Measurements from ENCODE around the gene ANKRD23. TPM values are rescaled to one million over a fixed set of nuclear protein-coding genes. Genes with fewer than 3 reads are reported as not detected.

ANKRD23 gene
- polyA plus RNA-seq, 1 donor from 2014 or later = 12.1 TPM

DNA sequence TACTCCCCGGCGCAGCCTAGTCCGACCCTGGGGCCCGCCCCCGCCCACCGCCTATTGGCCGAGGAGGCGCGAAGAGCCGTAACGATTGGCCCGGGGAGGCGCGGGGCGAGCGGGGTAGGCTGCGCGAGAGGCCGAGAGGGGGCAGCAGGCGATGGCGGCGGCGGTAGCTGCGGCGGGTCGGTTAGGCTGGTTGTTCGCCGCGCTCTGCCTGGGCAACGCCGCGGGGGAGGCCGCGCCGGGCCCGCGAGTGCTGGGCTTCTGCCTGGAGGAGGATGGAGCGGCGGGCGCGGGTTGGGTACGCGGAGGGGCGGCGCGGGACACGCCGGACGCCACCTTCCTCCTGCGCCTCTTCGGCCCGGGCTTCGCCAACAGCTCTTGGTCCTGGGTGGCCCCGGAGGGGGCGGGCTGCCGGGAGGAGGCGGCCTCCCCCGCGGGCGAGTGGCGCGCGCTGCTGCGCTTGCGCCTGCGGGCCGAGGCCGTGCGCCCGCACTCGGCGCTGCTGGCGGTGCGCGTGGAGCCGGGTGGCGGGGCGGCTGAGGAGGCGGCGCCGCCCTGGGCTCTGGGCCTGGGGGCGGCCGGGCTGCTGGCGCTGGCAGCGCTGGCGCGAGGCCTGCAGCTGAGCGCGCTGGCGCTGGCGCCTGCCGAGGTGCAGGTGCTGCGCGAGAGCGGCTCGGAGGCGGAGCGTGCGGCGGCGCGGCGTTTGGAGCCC is 27.5 kb downstream of the ANKRD23 start, which contains the start of gene CNNM3:
Gene CNNM3 (plus strand): TSS at position 142 of the 709 bp plus-strand sequence. CDS start 10 bp downstream, at position 152.
- Histone ChIP-seq H3K4me3 (ENCODE audit: low read length) (peak within 1 kb of the TSS; percentile 88), H3K27me3 (ENCODE audit: insufficient read depth, low read depth, low read length) (no peaks in the 10 kb centered on the region), H2AFZ (ENCODE audit: low read depth, low read length) (peak within 1 kb of the TSS; percentile 33), H3K9ac (ENCODE audit: low read length) (peak within 1 kb of the TSS; percentile 72), H4K20me1 (ENCODE audit: insufficient read depth) (no peaks in the 10 kb centered on the region), H3F3A (ENCODE audit: insufficient read depth, low read length, poor library complexity, severe bottlenecking) (no peaks in the 10 kb centered on the region), H3K36me3 (ENCODE audit: insufficient read depth, low read length) (no peaks in the 10 kb centered on the region), H3K27ac (ENCODE audit: low read length) (peak within 1 kb of the TSS; percentile 68), H3K4me2 (ENCODE audit: low read length) (peak within 1 kb of the TSS; percentile 99), H3K79me2 (replicated peaks; ENCODE audit: insufficient read depth, low read length) (peaks cover 32% of the 10 kb centered on the region), H3K9me3 (ENCODE audit: low read length) (no peaks in the 10 kb centered on the region), H3K9me2 (ENCODE audit: insufficient read depth, low read length) (no peaks in the 10 kb centered on the region)
- TF ChIP-seq RAD21 (conservative IDR thresholded peaks at IDR 0.05) (peak; percentile 46), EZH2 (IDR thresholded peaks at IDR 0.05; ENCODE audit: borderline replicate concordance, insufficient read depth, low read length, poor library complexity, severe bottlenecking) (no peak), EP300 (conservative IDR thresholded peaks at IDR 0.05; ENCODE audit: poor library complexity, severe bottlenecking) (no peak), POLR2AphosphoS5 (IDR thresholded peaks at IDR 0.05) (peak; percentile 87), TAF1 (IDR thresholded peaks at IDR 0.05; ENCODE audit: low read depth) (peak; percentile 43), MXI1 (conservative IDR thresholded peaks at IDR 0.05; ENCODE audit: poor library complexity, severe bottlenecking) (no peak), CTCF (IDR thresholded peaks at IDR 0.05; ENCODE audit: poor library complexity, severe bottlenecking) (peak; percentile 79), SMC3 (conservative IDR thresholded peaks at IDR 0.05; ENCODE audit: poor library complexity) (peak; percentile 62)
- TF ChIP-seq, protein P1, sequence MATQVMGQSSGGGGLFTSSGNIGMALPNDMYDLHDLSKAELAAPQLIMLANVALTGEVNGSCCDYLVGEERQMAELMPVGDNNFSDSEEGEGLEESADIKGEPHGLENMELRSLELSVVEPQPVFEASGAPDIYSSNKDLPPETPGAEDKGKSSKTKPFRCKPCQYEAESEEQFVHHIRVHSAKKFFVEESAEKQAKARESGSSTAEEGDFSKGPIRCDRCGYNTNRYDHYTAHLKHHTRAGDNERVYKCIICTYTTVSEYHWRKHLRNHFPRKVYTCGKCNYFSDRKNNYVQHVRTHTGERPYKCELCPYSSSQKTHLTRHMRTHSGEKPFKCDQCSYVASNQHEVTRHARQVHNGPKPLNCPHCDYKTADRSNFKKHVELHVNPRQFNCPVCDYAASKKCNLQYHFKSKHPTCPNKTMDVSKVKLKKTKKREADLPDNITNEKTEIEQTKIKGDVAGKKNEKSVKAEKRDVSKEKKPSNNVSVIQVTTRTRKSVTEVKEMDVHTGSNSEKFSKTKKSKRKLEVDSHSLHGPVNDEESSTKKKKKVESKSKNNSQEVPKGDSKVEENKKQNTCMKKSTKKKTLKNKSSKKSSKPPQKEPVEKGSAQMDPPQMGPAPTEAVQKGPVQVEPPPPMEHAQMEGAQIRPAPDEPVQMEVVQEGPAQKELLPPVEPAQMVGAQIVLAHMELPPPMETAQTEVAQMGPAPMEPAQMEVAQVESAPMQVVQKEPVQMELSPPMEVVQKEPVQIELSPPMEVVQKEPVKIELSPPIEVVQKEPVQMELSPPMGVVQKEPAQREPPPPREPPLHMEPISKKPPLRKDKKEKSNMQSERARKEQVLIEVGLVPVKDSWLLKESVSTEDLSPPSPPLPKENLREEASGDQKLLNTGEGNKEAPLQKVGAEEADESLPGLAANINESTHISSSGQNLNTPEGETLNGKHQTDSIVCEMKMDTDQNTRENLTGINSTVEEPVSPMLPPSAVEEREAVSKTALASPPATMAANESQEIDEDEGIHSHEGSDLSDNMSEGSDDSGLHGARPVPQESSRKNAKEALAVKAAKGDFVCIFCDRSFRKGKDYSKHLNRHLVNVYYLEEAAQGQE (IDR thresholded peaks at IDR 0.05; ENCODE audit: borderline replicate concordance) = peak; percentile 41

- Histone ChIP-seq H3K36me3 (ENCODE audit: insufficient read depth, low read length) (no peaks in the 10 kb centered on the region), H3K9ac (ENCODE audit: low read length) (peak overlapping the region; percentile 72), H3K9me2 (ENCODE audit: insufficient read depth, low read length) (no peaks in the 10 kb centered on the region), H3F3A (ENCODE audit: insufficient read depth, low read length, poor library complexity, severe bottlenecking) (no peaks in the 10 kb centered on the region), H3K4me3 (ENCODE audit: low read length) (peak overlapping the region; percentile 88), H3K79me2 (replicated peaks; ENCODE audit: insufficient read depth, low read length) (peaks cover 32% of the 10 kb centered on the region), H3K27ac (ENCODE audit: low read length) (peak overlapping the region; percentile 39), H3K27me3 (ENCODE audit: insufficient read depth, low read depth, low read length) (no peaks in the 10 kb centered on the region), H4K20me1 (ENCODE audit: insufficient read depth) (no peaks in the 10 kb centered on the region), H2AFZ (ENCODE audit: low read depth, low read length) (peak overlapping the region; percentile 33), H3K9me3 (ENCODE audit: low read length) (no peaks in the 10 kb centered on the region), H3K4me2 (ENCODE audit: low read length) (peak overlapping the region; percentile 97)
- TF ChIP-seq EP300 (conservative IDR thresholded peaks at IDR 0.05; ENCODE audit: poor library complexity, severe bottlenecking) (no peak), RAD21 (conservative IDR thresholded peaks at IDR 0.05) (no peak), MXI1 (conservative IDR thresholded peaks at IDR 0.05; ENCODE audit: poor library complexity, severe bottlenecking) (peak; percentile 94), EZH2 (IDR thresholded peaks at IDR 0.05; ENCODE audit: borderline replicate concordance, insufficient read depth, low read length, poor library complexity, severe bottlenecking) (no peak), CTCF (IDR thresholded peaks at IDR 0.05; ENCODE audit: poor library complexity, severe bottlenecking) (no peak), SMC3 (conservative IDR thresholded peaks at IDR 0.05; ENCODE audit: poor library complexity) (no peak), TAF1 (IDR thresholded peaks at IDR 0.05; ENCODE audit: low read depth) (no peak), POLR2AphosphoS5 (IDR thresholded peaks at IDR 0.05) (peak; percentile 24)
- TF ChIP-seq, protein P1 (IDR thresholded peaks at IDR 0.05; ENCODE audit: borderline replicate concordance) = peak; percentile 42
Measured at GRCh38 chr2:96815326-96816126, 28.3 kb downstream of the ANKRD23 start.
